GM18498 (cell line): ENCODE data around the gene FAM187B.

Source experiments
- ATAC-seq: cut with Tn5 transposase; IDR thresholded peaks from one replicate; pipeline ENCODE4 v1.9.1; 2021; ENCODE audit warnings: mild to moderate bottlenecking, moderate library complexity; ENCODE audit not compliant: unreplicated experiment

FAM187B gene

GRCh38 chr19:35179830-35180229 lies 48.7 kb downstream of the FAM187B start:
- ATAC-seq = no peak

- ATAC-seq = no peak
These were observed 49.8 kb downstream of the FAM187B start for GRCh38 chr19:35178701-35179100.

GRCh38 chr19:35177377-35178274 lies 50.9 kb downstream of the FAM187B start:
- ATAC-seq = no peak

- ATAC-seq = no peak
These were observed 52.4 kb downstream of the FAM187B start for GRCh38 chr19:35176181-35176570.
